ENCODE measurements around the gene NUDCD2.

DNA sequence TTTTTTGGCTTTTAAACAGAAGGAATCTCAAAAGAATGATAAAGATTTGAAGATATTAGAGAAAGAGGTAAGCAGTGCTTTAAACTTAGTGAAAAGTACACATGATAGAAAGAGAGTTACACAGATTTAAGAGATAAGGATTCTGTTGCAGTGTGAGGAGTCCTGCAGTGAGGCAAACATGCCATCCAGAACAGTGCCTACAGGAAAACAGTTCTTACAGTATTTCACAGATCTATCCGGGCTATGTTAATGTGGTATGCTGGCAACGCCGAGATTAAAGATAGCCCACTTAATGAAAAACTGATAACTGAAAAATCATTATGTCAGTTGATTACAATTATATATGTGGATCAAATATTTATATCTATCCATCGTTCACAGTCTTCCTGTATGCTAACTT lies 7.8 kb upstream of the NUDCD2 start:
- TF ChIP-seq, protein P1, sequence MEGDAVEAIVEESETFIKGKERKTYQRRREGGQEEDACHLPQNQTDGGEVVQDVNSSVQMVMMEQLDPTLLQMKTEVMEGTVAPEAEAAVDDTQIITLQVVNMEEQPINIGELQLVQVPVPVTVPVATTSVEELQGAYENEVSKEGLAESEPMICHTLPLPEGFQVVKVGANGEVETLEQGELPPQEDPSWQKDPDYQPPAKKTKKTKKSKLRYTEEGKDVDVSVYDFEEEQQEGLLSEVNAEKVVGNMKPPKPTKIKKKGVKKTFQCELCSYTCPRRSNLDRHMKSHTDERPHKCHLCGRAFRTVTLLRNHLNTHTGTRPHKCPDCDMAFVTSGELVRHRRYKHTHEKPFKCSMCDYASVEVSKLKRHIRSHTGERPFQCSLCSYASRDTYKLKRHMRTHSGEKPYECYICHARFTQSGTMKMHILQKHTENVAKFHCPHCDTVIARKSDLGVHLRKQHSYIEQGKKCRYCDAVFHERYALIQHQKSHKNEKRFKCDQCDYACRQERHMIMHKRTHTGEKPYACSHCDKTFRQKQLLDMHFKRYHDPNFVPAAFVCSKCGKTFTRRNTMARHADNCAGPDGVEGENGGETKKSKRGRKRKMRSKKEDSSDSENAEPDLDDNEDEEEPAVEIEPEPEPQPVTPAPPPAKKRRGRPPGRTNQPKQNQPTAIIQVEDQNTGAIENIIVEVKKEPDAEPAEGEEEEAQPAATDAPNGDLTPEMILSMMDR (IDR thresholded peaks at IDR 0.05; ENCODE audit: insufficient read depth, low read depth, low read length), result no peak
- TF ChIP-seq EZH2 (IDR thresholded peaks at IDR 0.05; ENCODE audit: insufficient read depth, low read length), result no peak
